Stimulated activated CD8-positive, alpha-beta memory T cell treated with anti-CD3 and anti-CD28 coated beads, Interleukin-12 subunit alpha, Interleukin-12 subunit beta, amount 100 ng/mL, for 4 hours (primary cell): ENCODE measurements around the gene LAPTM5.
A peak's percentile ranks its signal among the peaks of the same experiment; 100 is the strongest.

Source experiments
- DNase-seq: peaks from one replicate; pipeline ENCODE4 v3.0.0-alpha.2; 2020; ENCODE audit warnings: low read depth

LAPTM5 gene

DNA sequence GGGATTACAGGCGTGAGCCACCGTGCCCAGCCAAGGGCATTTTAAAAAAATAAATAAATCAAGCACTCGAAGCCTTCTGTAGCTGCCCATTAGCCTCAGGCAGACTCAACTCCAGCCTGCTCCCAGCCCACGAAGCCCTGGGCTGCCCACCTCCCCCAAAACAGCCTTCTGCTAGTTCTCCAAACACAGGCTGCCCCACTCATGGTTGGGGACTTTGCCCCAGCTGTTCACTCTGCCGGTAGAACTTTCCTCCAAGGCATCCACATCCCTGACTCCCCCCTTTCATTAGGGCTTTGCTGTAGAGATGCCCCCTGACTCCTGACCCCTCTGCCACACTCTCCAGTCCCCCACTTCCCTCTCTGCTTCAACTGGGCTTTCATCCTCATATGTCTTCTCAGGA, 29.7 kb upstream of the LAPTM5 start:
- no peak for DNase-seq

DNA sequence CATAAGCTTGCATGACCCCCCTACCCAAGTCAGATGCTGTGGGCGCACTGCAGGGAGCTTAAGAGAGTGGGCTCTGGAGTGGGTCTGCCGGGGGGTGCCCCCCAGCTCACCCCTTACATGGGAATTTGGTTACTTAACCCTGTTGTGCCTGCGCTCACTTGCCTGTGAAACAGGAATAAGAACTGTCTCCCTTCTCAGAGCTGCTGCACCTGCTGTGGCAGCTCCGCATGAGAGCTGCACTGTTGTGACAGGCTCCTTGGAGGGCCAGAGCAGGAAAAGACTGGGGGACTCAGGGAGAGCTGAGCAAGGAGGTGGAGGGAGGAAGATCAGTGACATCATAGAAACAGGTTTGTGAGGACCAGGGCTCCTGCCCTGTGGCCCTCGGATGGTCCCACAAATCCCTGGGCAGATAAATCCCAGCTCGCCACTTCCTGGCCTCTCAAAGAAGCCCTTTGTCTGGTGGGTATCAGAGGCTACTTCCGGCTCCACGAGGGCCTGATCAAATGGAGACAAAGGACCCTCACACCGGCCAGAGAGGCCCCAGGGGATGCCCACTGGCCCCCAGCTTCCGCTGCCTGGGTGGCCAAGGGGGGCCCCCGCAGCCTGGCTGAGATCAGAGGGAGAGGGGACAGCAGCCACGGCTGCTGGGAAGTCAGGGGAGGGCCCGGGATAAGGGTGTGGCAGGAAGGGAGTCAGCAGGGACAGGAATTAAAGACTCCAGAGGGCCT, 28.9 kb upstream of the LAPTM5 start:
- no peak for DNase-seq

DNA sequence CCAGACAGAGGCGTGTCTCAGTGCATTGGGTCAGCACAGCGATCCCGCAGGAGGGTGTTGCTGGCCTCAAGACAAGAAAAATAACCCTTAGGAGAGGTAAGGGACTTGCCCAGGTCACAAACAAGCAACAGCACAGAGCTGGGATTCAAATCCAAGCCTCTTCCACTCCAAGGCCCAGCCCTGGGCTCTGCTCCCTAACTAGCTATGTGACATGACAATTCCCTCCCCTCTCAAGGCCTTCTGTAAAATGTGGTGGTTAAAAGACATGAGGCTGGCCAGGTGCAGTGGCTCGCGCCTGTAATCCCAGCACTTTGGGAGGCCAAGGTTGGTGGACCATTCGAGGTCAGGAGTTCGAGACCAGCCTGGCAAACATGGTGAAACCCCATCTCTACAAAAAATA, 28.1 kb upstream of the LAPTM5 start:
- no peak for DNase-seq

DNA sequence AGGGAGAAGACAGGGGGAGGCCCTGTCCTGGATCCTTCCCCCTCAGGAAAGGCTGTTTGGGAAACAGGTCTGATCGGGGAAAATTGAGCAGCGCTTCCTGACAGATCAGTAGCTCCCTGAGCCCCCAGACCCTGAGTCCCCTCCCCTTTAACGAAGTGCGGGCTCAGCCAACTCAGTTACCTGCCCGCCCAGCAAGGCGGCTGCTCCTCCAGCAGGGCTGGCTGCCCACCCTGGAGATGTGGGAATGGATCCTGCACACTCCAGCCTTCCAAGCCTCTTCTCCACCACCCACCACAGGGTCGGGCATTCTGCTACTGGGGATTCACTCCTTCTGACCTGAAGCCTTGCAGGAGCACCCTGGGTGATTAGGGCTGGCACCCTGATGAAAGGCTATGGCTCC, 27.6 kb upstream of the LAPTM5 start:
- DNase-seq, result no peak

DNA sequence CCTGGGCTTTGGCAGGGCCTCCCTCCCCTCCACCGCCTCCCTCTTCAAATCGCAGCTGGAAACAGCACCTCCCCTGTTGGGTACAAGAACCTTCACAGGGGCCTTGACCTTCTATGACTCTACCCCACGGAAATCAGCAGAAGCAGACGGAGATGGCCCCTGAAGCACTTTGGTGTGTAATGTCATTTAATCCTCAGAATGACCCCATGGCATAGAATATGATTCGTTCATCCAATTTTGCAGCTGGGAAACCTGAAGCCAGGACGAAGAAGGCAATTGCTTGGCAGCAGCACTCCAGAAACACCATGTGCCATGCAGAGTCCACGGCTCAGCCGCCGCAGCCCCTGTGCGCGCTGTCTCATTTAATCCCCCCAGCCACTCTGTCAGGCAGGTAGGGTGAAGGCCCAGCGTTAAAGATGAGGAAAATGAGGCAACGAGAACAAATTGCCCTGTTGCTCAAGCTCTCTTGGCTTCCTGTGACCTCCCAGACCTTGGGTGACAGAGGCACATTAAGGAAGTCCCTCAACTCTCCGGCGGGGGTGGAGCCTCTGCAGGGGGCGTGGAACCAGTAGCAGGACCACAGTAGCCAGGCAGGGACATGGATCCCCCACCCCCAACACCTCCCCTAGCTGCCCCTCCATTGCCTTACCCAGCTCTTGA, 25.8 kb upstream of the LAPTM5 start:
- DNase-seq, result no peak

DNA sequence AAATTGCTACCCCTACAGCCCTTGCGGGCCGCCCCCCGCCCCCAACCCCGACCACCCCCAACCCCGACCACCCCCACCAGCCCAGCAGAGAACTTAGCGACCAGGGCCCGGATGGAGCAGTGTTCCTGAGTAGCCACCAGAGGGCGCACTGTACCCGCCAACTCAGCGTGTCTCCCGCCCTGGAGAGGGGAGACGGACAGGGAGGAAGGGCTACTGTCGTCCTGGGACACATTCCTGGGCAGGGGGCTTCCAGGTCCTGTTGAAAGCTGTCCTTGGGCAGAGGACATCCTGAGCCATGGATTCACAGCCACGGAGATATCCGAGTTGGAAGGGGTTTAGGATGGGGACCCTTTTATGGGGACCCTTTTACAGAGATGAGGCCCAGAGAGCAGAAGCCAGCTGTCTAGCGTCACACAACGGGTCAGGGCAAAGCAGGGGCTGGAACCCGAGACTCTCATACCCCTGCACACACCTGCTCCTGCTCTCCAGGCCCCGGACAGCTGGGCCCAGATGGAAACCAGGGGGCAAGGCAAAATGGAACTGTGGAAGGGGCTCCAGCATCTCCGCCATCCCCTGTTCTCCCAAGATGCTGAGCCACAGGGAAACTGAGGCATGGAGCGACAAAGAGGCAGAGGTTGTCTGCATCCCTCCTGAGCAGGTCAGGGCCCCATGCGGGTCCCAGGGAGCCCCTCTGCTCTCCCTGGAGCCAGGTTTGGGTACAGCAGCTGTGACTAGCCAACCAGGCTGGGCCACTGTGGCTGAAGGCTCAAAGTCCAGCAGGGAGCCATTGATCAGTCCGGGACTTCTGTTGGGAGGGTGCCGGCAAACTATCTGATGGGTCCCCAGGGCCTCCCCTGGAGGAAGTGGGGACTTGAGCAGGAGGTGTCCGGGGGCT, 25.0 kb upstream of the LAPTM5 start:
- peak; percentile 53 for DNase-seq

DNA sequence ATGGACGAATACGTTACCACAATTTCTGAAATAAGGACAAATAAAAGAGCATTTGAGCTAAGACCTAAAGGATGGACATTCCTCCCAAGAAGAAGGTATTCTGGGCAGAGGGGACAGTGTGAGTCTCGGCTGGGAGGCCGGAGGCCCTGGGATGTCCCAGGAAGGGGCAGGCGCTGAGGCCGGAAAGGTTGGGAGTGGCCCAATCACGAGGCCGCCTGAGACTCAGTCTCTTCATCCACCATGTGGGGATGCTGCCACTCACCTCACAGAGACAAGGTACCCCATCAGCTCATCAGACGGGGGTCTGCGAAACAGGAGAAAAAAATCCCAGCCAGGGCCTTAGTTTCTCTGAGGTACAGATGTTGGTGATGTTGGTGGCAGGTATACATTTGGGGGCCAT, 24.3 kb upstream of the LAPTM5 start:
- no peak for DNase-seq

DNA sequence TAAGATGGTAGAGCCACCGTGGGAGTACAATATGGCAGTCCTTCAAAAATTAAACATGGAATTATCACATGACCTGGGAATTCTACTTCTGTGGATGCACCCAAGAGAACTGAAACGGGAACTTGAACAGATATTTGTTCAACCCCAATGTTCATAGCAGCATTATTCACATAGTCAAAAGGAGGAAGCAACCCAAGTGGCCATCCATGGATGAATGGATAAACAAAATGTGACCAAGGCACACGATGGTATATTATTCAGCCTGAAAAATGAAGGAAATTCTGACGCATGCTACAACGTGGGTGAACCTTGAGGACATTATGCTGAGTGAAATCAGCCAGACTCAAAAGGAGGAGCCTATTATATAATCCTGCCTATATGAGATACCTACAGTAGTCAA, 22.8 kb upstream of the LAPTM5 start:
- no peak for DNase-seq

DNA sequence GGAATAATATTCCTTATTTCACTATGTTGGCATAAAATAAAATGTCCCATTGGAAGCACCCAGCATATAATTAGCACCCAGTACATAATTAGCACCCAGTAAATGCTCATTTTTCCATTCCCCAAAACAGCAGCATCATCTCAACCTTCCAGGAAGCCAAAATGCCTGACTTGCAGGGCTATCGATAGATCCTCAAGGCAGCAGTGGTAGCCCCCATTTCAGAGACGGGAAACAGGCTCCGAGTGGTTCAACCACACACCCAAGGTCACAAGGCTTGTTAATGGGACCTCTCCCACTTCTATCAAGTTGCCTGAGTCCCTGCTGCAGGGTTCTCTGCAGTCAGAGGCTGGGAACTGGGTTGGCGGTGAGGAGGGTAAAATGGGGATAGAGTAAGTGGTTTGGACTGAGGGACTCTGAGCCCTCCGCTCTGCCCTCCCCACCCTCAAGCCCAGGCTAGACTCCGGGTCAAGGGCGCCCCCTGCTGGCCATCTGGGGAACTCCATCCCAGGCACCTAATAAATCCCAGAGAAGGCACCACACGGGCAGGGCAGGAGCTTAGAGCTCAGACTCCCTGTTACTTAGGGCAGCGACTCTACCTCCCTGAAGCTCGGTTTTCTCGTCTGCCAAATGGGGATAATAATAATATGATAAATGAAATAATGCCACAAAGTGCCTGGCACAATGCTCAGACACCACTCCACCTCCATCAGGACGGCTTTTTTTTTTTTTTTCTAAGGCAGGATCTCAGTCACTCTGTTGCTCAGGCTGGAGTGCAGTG, 21.9 kb upstream of the LAPTM5 start:
- DNase-seq, result peak; percentile 78

DNA sequence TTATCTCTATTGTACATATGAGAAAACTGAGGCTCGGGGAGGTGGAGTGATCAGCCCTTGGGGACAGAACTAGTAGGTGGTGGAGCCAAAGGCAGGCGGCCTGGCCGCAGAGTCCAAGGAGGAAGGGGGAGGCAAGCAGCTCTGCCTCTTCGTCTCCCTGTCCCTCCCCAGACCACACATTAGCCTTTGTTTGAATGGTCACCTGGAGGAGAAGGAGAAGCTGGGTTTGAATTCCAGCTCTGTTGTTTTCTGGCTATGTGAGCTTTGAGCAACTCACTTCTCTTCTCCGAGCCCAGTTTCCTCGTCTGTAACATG, 21.4 kb upstream of the LAPTM5 start:
- no peak for DNase-seq

DNA sequence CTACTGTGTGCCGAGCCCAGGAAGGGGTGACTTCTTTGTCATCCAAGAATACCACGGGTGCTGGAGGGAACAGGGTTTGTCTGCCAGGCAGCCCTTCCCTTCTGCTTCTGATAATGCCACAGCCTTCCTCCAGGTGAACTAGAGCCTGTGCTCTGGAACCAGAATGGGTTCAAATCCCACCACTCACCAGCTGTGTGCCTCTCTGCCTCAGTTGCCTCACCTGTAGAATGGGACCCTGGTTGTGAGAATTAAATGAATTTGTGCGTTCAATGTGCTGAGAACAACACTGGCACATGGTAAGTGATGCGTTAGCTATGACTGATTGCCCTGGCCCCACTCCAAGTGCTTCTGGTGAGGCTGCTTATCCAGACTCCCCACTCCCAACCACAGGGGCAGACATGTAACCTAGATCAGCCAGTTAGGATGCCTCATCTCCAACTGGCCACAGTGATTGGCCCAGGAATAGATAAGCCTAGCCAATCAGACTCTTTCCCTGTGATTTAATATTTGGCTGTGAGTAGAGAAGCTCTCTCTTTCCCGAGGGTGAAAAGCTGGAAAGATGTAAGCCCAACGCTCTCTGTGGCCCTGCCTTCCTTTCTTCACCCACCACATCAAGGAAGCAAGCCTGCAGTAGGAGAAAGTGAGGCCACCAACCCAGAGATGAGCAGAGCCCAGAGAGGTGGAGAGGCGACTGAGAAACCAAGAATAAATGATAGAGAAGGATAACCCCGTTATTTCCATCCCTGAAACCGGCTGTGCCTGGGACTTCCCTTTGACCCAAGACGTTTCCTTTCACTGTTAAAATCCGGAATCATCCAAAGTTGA, 20.8 kb upstream of the LAPTM5 start:
- DNase-seq, result no peak

DNA sequence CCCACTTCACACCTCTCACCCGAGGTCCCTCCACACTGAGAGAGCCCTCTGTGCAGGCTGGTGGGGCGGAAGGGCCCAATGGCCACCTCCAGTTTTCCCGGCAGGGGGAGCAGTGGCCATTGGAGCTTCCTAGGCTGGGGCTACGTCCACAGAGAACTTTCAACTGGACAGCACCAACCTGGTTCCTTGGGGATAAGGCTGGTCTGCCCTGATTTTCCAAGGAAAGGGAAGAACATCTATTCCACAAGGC, 20.3 kb upstream of the LAPTM5 start:
- DNase-seq, result no peak

DNA sequence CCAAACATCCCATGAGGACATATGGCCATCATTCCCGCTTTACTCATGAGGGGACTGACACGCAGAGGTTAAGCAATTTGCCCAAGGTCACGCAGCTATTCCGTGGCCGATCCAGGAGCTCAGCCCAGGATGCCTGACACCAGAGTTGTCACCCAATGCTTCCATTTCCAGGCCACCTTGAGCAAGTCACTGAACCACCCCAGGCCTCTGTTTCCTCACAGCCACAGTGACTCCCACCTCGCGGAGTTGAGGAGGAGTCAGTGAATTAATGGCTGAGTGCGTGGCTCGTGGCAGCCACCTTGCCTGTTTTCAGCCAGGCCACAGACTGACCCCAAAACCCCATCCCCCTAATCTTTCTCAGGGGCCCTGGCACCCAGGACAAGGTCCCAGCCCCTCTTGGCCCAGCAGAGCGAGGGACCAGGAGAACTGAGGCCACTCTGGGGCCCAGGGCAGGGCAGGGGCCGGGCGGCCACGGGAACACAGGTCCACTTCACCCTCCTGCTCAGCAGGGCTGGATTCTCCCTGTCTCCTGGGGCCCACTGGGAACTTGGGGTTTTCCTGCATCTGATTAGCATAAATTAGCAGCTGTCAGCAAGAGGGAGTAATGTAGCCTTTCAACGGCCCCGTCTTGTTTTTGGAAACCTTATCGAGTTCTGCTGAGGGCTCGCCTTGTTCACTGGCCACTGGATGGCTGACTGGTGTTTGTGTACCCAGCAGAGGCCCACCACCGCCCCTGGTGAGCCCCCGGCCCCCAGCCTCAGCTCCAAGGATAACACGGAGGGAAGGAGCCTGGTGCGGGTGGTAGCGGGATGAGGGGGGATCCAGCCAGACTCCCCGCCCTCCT, 19.7 kb upstream of the LAPTM5 start:
- DNase-seq, result no peak

DNA sequence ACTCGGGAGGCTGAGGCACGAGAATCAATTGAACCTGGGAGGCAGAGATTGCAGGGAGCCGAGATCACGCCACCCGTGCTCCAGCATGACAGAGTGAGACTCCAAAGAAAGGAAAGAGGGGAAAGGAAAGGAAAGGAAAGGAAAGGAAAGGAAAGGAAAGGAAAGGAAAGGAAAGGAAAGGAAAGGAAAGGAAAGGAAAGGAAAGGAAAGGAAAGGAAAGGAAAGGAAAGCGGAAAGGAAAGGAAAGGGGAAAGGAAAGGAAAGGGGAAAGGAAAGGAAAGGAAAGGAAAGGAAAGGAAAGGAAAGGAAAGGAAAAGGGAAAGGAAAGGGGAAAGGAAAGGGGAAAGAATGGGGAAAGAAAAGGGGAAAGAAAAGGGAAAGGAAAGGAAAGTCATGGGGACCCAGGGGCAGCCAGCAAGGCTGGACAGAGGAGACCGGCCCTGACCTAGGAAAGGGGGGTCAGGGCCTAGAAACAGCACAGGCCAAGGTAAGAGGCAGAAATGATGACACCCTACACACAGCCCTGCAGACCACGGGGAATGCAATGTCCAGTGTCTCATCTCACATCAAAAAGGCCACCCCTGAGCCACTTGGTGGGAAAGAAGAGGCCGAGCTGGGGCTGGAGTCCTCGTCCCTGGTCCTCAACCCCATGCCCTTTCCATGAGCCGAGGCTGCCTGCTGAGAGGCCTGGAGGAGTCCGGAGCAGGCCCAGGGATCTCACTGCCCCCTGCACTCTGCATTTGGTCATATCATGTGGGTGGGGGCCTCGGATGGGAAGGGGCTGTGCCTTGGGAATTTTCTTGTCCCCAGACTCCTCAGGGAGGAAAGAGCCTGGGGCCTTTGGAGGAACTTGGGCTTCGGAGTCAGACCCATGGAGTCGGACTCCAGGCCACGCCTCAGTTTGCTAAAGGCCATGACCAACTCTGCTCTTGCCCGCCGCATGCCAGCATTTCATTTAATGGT, 18.8 kb upstream of the LAPTM5 start:
- DNase-seq, result no peak

DNA sequence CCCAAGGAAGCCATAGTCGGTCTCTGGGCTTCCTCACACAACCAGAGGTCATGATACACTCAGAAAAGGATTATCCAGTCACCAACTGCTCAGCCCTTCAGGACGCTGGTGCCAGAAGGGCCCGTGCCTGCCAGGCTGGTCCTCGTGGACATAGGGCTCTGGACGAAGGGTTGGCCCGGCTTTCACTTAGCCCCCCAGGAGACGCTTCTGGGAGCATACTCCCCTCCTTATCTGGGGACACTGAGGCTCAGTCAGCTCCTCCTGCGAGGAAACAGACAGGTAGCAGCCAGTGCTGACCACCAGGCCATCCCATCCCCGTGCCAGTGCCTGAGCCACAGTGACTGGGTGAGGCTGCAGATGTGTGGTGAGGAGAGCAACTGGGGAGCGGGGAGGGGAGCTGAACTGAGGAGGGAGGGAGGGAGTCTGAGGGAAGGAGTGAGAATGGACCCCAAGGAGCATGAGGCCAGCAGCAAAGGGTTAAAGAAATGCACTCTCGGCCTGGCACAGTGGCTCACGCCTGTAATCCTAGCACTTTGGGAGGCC, 17.9 kb upstream of the LAPTM5 start:
- DNase-seq, result no peak

DNA sequence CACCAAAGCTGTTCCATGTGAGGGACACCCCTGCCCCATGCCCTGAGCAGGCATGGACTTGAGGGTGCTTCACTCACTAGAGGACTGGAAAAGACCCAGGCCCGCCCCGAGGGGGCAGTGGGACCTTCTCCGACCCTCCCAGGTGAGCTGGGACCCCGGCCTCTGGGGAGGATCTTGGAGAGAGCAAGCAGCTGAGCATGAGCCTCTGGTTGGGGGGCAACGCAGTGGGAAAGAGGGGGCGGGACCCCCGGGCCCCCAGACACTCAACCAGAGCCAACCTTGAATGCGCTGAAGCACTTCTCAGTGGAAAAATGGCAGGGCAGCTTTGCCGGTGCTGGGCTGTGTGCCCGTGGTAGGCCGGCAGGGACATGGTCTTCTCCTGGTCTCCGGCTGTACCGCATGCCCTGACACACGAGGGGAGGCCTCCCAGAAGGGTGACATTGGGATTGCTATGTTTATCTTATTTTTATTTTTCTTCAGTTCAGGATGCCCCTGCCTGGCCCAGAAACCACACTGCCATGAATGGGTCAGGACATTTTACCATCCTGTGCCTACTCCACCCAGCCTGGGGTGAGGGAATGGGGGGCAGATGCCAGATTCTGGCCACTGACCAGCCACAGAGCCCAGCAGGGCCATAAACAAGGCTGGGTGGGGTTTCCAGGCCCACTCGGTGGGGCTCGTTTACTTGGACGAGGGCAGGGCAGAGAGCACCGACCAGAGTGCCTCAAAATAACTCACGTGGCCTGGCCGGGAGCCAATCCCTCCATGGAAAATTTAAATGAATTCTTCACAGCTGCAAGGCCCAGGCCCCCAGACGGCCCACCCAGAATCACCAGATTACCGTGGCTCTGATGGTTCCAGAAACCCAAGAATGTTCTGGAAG, 17.2 kb upstream of the LAPTM5 start:
- no peak for DNase-seq

DNA sequence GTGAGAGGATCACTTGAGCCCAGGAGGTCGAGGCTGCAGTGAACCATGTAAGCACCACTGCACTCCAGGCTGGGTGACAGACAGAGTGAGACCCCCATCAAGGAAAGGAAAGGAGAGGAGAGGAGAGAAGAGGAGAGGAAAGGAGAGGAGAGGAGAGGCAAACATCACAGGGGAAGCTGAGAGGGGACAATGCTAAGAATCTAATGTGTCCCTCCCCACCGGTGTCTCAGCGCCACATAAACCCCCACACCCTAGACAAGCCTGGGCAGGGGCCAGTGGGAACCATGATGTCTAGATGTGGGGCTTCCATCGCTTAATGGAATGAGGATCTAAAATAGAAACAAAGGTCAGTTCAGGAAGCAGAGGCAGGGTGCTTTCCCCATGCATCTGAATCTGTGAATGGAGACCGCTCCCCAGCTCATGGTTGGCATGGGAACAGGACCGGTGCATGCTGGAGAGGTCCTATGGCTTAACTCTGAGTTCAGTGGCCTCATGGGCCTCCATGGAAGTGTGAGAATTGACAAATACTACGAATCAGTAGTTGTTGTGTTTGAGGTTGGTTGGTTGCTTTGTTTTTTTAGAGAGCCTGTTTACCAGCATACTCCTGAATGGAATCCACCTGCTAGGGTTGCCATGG, 16.3 kb upstream of the LAPTM5 start:
- no peak for DNase-seq

DNA sequence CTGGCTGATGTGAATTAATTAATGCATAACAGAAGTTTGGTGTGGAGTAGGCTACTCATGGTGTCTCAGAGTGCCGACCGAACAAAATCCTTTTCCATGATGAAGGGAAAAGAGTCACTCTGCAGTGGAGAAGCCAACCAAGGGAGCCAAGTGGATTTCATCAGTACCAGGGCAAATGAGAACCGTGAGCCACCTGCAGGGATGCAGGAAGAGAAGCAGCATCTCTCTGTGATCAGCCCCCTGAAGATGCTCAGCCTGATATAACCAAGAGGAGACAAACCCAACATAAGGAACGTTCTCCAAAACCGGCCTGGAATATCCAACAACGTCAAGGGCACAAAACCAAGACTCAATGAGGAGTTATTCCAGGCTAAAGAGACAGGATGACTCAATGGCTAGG, 13.4 kb upstream of the LAPTM5 start:
- DNase-seq, result no peak
